SIG-M5 treated with dmso at 0.1 percent for 504 hours (cell line): ENCODE data around the gene UTP4.

ENCODE experiments used
- DNase-seq: peaks from one replicate; lab custom pipeline; 2025; ENCODE audit not compliant: unreplicated experiment; lab: John Stamatoyannopoulos, UW

UTP4 gene

DNA sequence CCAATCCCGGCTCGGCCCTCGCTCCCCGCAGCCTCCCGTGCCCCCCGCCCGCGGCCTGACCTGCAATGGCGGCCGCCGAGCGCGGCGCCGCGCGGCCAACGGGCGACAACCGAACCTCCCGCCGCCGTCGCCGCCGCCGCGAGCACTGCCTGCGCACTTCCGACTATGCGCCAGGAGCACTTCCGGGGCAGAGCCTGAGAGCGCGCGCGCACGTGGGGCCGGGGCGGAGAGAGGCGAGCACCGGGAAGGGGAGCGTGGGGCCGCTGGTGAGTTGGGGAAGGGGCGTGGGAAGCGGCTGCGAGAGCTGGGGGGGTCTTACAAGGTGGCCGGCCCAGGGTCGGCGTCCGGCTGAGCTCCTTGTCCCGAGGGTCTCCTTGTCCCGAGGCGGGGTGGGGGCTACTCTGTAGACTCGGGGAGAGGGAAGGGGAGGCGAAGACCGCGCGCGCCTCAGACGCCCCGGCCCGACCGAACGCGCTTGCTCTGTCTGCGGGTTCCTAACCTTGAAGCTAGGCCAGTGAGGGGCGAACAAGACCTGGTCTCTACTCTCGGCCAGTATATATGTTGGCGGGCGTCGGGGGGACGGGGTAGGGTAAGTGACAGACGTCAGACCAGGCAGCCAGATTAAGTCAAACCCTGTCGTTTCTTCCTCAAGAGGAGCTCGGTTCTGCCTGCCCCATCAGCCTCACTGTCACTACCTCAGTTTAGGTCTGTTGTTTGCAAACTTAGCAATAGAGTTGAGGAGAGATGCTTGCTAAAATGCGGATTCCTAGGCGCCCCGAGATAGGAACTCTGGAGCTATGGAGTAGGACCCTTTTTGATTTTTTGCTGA, at the start of gene UTP4, which contains the start of gene CHTF8:
Gene UTP4, plus strand, starts transcription at position 226 of the 829 bp plus-strand sequence. CDS start 811 bp downstream, outside the sequence.
Gene CHTF8, minus strand, starts transcription at position 165 of the 829 bp plus-strand sequence. CDS start 11,130 bp downstream, outside the sequence.
- DNase-seq, result peak; percentile 59

DNA sequence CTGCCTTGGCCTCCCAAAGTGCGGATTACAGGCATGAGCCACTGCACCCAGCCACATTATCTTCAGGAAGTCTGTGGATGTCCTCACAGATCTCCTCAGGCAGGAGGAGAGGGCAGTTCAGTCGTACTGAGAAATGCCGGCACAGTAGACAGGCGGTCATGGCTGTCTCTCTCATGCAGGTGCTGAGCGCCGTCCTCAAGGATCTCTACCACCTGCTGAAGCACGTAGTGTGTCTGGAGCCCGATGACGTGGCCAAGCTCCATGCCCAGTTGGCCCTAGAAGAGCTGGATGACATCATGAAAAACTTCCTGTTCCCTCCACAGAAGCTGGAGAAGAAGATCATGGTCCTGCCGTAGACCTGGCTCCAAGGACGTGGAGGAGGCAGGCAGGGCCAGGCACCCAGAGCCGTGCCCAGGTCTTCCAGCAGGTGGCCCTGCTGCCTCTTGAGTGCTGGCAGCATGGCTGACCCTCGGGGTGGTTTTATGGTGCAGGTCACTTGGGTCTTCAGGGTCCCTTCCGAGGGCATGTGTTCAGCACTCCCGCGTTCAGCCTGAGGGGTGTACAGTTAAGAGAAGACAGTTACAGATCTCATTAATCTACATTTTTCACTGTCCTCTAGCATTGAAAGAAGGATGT, 49.0 kb upstream of the UTP4 start:
- DNase-seq, result no peak

DNA sequence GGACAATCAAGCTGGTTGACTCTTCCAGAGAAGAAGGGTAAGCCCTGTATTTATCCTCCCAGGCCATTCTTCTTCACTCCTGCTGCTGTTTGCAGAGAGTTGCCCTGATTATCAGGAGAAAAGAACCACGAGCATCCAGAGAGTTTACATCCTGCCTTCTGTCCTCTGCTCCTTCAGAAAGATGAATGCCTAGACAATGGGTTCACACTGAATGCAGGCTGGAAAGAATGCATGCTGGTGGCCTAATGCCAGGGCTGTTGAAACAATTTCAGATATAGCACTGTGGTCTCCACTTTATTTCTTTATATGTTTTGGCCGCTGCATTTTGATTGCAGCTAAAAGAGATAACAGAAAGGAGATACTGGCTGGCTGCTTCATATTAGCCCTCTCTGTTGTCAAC, 48.2 kb upstream of the UTP4 start:
- DNase-seq, result no peak

DNA sequence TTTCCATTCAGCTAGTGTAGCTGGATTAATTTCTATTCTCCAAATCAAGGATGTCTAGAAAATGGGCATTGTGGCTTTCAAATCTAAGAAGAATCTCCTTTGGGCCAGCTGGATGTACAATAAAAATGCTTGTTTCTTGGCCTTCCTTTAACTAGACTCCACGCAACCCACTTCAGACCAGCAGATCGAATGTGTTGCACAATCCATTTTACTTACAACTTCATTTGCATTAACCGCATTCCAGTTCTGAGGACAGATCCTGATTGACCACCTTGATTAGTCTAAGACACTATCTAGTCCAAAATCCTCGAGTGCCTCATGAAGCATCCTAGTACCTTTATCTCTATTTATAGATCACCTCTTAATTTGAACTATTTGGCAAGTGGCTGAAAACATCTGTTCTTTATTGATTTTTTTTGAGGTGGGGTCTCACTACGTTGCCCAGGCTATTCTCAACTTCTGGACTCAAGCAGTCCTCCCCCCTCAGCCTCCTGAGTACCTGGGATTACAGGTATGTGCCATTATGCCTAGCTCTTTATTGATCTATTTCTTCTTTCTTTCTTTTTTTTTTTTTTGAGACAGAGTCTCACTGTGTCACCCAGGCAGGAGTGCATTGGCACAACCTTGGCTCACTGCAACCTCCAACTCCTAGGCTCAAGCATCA, 47.3 kb upstream of the UTP4 start:
- no peak for DNase-seq

DNA sequence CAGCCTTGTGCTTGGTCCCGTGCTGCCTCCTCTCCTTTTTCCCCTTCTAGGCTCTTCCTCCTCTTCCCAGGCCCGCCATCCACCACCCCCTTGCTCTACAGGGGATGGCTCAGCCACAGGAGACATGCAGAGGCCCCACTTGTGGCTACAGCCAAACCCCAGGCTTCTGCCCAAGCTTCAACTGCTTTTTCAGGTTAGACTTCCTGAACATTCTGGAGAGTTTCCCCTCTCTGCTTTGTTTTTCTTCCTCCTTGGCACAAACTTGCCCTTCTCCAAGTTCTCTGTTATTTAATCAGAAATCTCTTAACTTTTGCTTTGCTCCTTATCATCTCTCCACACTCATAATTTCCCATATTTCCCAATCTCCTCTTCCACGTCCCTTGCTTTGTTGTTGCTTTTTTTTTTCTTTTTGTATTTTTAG, 45.3 kb upstream of the UTP4 start:
- DNase-seq, result no peak

DNA sequence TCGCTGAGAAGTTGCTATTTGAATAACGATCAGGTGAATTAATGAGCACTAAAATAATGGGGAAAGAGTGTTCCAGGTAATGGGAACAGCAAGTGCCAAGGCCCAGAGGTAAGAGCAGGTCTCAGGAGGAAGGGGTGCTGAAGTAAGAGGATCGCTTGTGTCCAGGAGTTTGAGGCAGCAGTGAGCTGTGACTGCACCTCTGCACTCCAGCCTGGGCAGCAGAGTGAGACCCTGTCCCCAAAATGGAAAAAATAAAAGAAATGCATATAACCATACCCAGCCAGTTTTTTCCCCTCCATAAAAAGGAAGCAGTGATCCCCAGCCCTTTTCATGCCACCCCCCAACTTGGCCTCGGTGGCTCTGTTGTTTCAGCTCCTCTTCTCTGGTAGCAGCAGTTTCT, 43.8 kb upstream of the UTP4 start:
- DNase-seq, result no peak

DNA sequence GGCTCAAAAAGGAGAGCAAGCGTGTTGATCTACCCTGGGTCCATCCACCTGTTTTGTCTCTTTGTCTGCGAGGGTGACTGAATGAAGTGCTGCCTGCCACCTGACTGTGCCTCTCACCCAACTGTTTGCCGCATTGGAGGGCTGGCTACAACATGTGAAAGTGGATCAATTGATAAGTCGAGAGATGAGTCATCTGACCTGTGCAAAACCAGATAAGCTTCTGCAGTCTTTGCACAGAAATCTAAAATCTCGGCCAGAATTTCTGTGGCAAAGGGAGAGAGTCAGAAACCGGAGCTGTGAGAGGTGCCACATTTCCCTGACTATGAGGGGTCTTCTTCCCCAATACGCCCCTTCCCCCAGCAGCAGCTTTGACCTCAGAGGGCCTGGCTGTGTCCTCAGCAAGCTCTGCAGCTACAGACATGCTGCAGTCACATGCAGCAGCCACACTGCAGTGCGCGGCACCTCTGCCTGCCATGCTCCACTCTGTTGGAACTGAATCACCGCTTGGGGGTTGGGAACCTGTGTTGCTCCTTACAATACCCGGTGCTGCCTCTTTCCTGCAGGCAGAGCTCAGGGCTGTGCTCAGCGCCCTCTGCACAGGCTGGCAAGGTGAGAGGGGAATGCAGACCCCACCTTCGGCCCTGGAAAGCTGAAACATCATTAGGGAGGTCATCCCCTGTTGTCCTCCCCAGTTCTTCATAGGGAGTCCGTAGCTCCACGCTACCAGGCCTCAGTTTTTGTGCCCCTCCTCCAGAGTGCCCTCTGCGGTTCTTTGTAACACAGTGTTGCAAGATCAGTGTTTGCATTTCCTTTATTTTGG, 43.1 kb upstream of the UTP4 start:
- no peak for DNase-seq

DNA sequence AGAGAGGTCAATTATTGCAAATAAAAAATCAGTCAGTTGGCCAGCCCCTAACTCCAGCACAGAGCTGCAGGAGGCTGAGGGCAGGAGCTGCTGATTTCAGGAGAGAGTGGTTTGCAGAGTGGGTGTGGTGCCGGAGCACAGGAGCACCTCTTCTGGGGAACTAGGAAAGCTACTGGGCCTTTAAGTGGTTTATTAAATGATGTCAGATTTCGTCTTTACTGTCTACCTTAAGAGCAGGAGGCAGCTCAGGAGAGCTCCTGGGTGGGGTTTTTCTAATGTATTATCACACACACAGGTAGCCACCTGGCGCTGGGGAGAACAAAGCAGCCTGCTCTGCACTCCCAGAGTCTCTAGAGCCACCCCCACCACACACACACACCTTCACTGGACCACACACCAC, 38.5 kb upstream of the UTP4 start:
- DNase-seq, result no peak

DNA sequence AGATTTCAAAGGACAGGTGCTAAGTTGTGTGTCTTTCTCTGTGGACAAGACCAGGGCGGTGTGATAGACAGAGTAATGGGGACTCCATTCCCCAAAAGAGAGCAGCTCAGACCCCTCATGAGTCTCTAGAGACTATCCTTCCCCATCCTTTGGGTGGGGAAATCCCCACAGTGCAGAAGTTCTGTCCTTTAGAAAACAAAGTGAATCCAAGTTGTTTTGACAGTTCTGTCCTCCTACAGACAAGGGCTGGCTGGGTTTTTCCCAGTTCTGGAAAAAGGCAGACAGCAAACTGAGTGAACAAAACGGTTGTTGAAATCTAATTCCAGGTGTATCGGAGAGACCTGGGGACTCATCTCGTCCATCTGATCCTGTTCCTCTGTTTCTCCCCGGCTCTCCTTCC, 37.9 kb upstream of the UTP4 start:
- no peak for DNase-seq

DNA sequence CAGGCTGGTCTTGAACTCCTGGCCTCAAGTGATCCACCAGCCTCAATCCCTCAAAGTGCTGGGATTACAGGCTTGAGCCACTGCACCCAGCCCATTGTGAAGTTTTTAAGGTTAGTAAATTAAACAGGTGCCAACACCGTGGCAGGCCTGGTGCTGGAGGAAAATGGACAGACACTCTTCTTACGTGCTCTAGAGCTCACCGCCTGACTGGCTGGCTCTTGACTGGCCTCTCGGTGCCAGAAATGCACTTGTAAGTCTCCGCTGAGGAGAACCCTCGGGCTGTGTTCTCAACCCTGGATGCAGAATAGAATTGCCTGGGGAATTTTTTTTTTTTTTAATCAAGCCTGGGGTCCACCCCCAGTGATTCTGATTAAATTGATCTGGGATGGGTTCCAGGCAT, 37.3 kb upstream of the UTP4 start:
- no peak for DNase-seq

DNA sequence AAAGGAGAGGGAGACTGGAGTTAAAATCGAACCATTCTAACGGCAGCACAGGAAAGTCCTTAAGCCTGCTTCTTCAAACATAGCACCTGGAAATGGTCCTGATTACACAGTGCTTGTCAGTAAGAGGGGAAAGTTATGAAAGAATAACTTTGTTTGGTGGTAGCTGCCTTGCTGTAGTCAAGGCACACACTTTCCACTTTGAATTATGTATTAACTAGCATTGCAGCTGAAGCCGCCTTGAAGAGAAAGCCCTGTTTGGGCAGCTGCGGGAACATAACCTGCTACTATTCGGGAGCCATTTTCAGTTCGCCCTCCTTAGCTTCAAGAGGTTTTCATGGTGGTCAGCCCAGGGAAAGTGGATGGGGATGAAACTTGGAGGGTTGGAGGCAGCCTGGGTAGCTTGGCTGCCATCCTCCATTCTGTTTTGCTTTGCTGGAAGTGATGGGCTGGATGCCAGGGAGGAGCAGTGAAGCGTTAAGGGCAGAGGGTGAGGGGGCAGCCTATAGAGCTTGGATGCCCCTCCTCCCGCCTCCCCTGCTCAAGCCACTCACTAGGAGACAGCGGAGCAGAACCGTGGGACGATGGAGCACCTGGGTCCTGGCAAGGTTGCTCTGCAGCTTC, 32.3 kb upstream of the UTP4 start:
- no peak for DNase-seq

DNA sequence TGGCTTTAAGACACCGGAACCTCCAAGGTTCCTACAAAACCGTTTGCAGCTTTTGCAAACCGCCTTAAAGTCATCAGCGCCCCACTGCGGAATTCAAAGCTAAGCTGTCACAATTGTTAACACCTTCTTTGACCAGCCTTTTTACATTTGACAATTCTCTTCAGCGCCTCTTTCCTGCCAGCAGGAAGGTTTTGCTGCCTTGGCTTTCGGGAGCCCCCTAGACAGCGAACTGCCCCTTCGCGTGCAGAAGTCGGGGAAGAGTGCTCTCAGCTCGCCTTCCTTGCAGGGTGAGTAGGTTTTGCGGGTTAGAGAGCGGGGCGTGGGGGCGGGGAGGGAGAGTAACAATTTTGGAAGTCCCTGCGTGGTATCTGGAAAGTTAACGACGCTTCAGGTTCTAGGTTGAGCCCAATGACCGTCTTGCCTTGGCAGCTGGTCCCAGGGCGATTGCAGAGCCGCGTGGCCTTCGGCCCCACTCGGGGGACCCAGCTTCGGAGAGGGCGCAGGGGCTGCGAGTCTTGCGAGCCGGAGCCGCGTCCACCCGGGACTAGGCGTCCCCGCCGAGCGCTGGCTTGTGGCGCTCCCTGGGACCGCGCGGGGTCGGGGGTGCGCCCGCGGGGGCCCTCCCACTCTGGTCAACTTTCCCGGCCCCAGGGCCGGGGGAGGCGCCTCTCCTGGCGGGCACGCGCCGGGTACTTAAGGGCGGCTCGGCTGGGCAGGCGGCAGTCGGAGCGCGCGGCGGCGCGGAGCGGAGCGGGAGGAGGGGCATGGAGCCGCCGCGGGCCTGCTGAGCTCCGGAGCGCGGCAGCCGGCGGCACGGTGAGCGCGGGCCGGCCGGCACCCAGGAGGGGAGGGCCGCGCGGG, 26.7 kb upstream of the UTP4 start, which contains the start of gene HAS3:
Gene HAS3, plus strand, starts transcription at position 153 of the 861 bp plus-strand sequence. CDS start 3,743 bp downstream, outside the sequence.
- DNase-seq, result peak; percentile 51

DNA sequence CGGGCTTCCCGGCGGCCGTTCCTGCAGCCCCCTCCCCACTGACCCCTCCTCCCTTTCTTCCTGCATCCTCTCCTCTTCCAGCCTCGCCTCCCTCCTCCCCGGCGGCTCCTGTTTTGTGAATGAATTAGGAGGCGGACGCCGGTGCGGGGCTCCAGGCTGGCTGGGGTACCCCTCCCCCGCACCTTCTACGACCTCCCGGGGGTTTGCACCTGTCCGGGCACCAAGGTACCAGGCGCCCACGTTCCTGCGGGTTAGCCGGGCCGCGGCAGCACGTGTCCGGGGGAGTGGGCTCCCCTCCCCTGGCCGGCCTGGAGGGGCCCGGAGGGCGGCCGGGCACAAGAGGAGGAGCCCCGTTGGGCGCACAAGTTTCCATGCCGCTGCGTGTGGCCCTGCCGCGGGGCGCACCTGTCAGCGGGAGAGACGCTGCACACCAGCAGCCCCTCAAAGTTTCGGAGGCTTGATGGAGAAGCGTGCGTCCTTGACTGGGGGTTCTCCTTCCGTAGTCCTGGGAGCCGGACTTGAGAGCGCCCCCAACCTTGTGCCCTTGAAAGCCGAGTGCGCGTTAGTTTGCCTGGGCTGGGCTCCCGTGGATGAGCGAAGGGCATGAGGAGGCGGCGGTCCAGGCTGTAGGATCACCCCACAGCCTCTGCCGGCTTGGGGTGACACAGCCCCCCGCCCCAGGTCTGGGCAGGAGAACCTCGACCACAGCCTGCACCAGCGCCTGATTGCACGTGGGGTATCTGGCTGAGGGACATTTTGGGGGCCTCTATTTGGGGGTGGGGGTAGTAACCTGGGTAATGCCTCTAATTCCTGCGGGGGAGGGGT, 25.7 kb upstream of the UTP4 start:
- DNase-seq, result no peak

DNA sequence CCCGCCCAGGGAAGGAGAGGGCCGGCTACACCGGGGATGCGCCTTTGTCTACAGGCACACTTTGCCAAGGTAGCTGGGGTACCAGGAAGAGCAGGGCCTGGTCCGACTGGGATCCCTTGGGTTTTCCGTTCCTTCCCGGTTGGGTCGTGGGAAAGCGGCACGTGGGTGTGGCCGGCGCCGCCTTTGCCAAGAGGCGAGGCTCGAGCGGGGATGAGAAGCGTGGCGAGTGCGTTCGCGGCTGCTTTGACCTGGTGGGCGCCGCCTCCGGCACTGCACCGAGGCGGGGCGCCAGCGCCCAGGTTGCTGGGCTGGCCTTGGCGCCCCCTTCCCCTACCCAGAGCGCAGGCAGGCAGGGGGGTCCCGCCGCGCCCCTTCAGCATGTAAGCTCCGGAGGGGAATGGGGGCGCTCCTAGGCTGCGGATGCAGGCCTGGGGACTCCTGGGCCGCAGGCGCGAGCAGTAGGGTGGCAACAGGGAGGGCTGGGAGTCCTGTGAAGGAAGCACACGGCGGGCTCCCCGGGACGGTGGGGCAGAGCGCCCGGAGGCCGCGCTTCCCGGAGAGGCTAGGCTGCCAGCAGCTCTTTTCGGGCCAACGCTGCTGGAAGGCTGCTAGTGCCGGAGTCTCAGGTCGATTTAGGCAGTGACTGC, 25.0 kb upstream of the UTP4 start:
- DNase-seq, result no peak

DNA sequence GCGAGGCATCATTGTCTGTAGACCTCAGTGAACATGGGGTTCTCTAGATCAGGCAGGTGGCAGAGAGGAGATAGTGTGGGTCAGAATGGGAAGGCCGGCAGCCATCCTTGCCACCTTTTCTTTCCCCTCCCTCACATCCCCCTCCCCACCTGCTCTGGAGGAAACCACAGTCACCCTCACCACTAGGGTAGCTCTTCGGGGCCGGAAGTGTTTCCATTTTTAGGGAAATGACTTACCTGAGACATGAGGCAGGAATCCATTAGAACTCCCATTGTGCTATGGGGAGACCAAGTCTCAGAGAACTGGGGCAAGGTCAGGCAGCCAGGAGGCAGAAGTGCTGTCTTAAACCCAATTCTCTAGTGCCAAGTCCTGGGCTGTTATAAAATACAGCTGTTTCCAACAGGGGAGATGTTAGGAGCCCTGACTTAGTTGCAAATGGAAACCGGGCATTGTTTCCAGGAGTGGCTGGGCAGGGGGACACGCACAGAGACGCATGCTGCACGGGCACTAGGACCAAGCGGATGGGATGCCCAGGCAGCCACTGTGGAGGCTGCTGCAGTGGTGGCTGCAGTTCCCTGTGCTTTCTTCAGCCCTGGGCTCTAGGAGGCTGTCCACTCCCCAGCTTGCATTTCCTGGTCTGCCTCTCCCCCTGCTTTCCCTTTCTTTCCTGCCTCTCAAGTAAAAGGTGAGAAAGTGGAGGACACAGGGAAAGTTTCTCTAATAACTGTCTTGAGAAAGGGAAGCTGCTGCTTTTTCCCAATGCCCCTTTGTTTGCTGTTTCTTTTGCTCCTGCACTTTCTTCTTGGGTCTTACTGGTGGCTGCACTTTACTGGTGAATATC, 24.2 kb upstream of the UTP4 start:
- DNase-seq, result no peak

DNA sequence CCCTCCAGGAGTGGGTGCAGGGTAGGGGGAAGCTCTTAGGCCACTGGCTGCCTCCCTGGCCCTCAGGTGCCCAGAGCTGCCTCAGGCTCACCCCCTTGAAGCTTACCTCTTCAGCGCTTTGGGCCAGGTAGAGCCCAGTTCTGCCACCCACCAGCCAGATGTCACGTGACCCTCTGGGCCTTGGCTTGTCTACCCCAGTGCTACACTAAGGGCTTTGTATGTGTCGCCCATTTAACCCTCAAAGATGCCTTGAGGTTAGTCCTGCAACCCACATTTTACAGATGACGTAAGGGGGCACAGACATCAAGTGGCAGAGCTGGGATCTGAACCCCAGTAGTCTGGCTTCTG, 23.6 kb upstream of the UTP4 start:
- DNase-seq, result no peak

DNA sequence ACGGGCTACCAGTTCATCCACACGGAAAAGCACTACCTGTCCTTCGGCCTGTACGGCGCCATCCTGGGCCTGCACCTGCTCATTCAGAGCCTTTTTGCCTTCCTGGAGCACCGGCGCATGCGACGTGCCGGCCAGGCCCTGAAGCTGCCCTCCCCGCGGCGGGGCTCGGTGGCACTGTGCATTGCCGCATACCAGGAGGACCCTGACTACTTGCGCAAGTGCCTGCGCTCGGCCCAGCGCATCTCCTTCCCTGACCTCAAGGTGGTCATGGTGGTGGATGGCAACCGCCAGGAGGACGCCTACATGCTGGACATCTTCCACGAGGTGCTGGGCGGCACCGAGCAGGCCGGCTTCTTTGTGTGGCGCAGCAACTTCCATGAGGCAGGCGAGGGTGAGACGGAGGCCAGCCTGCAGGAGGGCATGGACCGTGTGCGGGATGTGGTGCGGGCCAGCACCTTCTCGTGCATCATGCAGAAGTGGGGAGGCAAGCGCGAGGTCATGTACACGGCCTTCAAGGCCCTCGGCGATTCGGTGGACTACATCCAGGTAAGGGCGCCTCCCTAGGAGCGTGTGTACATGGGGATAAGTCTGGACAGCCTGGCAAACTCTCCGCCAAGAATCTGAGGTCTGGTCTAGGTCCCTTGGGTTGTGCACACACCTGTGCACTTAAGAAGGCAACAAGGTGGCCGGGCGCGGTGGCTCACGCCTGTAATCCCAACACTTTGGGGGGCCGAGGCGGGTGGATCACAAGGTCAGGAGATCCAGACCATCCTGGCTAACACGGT, 22.8 kb upstream of the UTP4 start:
- DNase-seq, result no peak
